Dedifferentiated amniotic fluid mesenchymal stem cell (primary cell): ENCODE data around the gene MRPL16.
"Not testable (repeated sequence)": the region's sequence is repeated elsewhere in the genome, so short reads cannot be mapped to it uniquely, and the experiment has no call there.

ENCODE experiments used
- DNase-seq: peaks from one replicate; pipeline ENCODE4 v3.0.0-alpha.2; 2016; ENCODE audit errors: extremely low spot score

The MRPL16 gene

DNA sequence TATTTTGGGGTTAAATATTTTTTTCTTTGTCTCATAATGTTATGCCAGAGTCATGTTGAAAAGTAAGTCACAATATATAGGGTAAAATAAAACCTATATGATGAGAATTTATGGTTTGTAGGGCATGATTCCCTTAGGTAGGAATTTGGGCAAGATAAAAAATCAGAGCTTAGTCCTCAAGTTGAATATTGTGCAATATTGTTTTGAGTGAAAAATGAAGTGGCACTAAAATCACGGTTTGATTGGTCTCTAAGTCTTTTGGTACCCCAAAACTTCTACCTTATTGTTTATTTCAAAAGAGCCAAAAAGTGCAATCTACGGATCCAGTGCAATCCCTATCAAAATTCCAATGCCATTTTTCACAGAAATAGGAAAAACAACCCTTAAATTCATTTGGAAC is 1.6 kb upstream of the MRPL16 start:
- no peak for DNase-seq

DNA sequence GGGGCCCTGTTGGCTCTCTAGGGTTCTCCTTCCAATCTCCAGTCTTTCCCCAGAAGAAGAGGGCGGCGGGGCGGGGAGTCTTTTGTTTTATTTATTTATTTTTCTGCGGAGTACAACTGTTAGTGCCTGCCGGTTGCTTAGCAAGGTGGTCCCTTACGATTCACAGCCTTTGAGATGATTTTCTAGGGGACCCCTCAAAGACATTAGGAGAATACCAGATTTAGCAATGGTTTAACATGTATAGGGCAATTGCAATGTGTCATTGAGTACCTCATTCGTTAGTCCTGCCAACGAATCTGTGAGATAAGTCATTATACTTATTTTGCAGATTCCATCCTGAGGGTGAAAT is 307 bp upstream of the MRPL16 start:
- no peak for DNase-seq

DNA sequence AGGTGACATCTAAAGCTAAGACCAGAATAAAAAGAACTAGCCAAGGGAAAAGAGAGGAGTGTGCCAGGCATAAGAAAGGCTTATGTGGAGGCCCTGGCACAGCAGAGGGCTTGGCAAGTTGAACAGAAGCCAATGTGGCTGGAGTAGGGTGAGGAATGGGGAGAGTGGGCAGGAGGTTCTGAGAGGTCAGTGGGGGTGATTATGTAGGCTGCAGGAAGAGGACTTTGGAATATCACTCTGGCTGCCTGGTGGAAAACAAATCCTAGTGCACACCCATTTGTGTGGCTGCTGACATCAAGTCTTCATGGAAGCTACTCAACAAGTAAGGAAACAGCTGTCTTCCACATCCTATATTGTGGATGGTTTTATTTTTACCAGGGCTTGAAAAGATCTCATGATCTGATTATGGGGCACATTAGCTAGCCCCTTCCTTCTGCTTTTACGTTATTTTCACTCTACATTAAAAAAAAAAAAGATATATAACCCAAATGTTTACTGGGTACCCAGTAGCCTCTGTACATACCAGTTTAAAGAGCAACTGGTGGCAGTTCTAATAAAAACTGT is 3.4 kb downstream of the MRPL16 start:
- DNase-seq, result no peak

DNA sequence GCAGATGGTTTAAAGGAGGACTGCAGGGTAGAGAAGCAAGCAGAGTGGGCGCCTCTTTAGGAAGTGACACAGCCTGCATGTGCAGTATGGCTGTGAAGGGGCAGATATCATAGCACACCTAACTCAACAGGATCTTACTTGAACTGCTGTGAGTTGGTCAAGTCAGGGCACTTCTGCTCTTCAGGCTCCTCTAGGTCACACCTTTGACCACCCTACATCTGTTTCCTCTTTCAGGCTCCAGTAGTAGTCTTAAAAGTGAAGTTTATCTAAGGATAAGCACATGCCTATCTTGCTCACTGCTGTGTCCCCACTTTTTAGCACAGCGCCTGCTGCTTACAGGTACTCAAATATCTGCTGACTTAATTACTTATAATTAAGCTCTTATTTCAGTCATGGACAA is 6.5 kb downstream of the MRPL16 start:
- no peak for DNase-seq

DNA sequence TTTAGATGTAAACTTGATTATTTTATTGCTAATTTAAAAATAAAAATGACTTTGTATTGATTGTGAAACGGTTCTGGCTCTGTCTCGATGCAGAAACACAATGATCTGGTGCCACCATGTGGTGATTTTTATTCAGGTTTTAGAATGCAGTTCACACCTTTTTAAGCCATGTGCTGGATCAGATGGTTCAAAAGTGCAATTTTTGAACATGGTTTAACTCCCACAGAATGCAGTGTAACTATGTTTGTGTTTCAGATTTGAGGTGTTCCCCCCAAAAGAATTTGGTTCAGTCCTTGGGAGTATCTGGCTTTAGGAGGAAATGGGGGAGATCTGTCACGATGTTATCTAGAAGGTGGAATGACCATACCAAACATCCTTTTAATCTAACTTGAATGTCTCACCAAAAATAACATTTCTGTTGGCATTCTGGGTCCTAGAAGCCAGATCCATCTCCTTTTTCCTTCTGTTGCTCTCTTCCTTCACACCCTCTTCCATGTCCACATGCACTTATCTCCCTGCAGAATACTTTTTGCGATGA is 7.9 kb downstream of the MRPL16 start:
- peak; percentile 74 for DNase-seq

DNA sequence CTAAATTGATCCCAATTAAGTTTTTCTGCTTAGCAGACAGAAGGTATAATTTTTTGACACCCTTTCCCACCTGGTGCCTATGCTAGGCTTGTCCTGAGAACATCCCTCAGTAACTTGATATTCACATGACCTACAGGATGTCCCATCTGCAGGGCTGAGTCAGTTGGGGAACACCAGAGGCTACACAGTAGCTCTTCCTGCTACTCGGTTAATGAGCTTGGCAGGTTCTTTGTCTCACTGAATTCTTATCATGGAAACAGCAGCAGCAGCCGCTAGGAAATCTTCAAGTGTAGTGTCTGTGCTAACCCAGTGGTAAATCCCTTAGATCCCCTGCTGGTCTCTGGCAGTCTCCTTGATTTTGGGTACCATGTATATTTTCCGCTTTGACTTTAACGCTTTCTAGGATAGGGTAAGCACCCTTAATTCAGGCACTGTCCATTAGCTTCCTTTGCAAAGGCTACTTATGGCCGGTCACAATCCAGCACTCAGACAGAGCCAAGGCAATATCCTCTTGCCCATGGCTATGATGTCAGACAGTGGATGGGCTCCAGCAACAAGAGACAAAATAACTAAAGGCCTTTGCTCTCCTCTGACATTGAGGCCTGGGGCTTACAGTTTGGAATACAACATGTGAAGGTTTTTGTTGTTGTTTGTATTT is 8.5 kb downstream of the MRPL16 start:
- DNase-seq, result no peak

DNA sequence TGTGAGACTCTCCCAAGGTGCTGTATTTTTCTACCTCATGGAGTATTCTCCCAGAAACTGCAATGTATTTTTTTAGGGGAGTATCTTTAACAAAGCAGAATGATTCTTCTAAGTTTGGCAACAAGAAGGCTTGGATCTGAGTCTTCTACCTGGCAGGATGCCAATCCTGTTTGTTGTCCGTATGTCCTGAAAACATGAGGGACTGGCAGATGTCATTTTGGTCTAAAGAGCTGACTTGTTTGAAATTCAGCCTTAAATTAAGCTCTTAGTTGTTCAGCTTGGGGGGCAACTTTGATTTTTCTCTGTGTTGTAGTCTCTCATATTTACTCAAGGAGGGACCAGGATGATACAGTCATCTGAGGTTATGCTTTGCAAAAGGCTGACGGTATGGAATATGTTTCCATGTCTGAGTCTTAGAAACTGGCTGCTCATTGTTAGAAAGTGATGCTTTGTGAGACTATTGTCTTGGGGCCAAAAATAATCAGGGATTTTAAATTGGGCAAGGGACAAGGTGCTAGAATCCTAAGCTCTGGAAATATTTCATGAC is 9.3 kb downstream of the MRPL16 start:
- DNase-seq, result no peak

DNA sequence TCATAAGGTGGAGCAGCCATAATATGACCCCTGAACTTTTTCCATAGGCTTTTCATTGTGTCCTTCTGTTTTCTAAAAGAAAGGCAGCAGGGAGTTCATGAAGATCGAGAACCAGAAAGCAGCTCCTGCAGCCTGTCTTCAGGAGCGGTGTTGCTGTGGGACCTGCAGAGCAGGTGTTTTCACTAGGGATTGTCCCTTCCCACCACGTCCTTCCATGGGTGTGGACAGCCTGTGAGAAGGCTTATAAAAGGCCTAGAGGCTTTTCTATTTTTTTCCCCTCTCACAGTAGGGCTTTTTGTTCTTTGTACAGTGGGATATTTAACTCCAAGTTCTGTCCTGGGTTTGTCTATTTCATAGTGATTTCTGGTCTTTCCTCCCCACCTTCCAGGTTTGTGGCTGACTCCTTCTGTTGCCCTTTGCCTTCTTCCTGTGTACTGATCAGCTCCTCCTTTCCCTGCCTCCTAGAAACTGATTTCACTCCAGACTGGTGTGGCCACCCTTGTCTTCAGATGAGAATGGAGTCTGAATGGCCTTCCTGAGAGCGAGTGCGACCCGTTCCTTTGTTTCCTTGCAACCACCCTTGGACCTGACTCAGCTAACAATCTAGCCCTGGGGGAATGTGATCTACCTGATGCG is 10.1 kb downstream of the MRPL16 start:
- DNase-seq, result no peak

DNA sequence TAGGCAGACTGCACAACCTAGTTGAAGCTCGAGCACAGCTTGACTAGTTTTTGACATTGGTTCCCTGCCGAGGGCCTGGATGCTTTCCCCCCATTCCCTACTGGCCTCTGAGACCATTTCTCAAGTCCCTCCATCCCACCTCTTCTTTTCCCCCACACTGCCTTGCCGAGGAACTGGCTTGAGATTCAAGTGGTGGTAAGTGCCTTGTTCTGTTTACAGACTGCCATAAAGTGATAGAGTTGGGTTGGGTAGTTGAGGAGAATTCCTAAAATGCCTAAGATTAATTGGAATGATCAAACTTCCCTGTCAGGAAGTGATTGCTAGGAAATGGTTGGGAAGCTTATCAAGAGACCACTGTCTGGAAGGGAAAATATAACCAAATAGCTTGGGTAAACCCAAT is 16.2 kb downstream of the MRPL16 start:
- no peak for DNase-seq

DNA sequence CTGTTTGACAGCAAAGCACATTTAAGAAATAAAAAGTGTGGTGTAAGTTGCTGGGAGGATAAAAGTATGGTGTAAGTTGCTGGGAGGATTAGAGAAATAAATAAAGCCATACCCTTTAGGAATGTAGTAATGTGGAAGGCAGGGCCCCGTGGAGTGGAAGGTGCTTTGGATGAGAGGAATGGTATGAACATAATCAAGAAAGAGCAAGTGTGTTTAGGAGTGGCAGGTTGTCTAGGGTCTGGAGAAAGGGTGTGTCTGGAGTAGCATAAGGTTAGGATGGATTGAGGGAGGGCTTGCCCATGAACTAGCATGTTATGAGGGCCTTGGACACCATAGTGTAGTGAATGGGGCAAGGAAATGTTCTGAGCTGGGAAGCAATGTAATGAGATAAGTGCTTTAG is 18.1 kb downstream of the MRPL16 start:
- DNase-seq, result no peak

DNA sequence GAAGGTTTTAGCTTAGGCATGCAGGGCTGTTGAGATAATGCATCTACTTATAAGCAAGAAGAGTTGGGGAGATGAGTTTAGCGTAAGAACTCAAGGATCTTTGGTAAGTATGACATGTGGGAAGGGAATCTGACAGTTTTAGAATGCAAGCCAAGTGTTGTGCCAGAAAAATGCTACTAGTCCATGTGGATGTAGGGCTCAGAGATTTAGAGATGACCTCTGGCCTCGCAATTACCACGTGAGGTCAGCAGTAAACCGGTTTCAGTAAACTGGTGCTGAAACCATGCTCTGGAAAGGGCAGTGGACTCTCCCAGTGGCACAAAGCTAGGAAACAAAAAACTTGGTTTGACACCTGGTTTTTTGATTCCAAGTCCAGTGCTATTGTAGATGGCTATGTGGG is 18.9 kb downstream of the MRPL16 start:
- no peak for DNase-seq

DNA sequence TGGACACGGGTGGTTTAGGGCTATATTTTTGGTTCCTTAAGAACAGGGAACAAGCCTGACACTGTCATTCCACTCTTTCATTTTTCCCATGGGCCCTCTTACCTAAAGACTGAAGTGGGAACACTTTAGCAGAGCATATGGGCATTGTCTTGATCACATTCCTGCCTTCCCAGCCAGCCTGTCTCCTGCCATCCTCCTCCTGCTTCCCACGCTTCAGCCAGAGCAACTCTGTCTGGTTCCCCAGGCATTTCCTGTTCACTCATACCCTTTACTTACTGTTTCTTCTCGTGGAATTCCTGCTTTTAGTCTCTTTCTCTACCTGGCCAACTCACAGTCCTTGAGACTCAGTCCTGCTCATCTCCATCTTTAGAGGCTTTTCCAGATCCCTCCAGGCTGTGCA is 22.8 kb downstream of the MRPL16 start:
- no peak for DNase-seq

DNA sequence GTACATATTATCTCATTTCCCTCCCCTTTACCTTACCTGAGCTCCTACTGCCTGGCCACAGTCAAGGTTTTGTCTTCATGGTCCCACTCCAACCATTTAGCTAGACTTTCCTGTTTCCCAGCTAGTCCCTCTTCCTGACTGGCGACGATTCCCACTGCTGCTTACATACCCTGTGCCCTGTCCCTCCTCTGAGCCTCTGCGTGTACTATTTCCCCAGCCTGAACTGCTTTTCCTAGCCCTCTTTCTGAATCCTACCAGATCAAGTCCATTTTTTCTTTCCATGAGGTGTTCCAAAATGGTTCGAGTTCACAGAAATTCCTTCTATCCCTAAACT is 23.4 kb downstream of the MRPL16 start:
- no peak for DNase-seq

DNA sequence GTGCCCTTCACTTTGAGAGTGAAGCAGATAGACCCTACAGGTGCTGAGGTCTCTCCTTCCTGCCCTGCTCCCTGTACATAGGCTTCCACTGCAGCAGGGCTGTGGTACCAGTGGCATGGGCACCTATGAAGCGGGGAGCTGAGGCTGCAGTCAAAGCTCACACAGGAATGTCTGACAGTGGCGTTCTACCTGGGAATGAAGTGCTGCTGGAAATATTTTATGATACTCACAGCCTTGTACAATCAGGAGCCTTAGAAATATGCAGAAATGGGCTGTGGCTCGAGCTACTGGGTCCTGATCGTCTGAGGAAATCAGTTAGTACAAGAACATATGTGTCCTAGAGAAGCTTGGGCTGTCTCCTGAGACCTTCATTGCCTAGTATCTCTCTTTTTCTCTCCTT is 24.8 kb downstream of the MRPL16 start:
- no peak for DNase-seq

DNA sequence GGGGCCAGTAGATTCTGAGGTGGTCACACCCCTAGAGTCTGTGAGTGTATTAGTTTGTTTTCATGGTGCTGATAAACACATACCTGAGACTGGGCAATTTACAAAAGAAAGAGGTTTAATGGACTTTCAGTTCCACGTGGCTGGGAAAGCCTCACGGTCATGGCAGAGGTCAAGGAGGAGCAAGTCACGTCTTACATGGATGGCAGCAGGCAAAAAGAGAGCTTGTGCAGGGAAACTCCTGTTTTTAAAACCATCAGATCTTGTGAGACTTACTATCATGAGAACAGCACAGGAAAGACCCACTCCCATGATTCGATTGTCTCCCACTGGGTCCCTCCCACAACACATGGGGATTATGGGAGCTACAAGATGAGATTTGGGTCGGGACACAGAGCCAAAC is 26.1 kb downstream of the MRPL16 start:
- not testable (repeated sequence) for DNase-seq

DNA sequence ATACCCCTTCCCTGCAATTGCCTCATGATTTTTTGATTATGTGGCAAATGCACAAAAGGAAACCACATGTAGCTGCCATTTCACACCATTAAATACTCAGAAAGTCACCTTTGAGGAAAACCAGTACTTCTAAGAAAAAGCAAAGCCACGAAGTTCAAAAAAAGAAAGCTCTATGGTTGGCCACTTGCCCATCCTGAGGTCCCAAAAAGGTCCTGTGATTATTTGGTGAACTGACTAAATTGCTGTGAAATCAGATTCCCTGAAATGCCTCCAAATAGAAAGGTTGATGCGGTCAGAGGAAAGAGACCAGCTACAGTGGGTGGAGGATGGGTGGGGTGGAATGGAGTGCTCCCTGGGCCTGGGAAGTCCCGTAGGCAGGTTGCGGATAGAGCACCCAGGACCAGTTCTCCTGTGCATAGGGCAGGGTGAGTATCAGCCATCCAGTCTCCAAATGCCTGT is 26.9 kb downstream of the MRPL16 start:
- no peak for DNase-seq

DNA sequence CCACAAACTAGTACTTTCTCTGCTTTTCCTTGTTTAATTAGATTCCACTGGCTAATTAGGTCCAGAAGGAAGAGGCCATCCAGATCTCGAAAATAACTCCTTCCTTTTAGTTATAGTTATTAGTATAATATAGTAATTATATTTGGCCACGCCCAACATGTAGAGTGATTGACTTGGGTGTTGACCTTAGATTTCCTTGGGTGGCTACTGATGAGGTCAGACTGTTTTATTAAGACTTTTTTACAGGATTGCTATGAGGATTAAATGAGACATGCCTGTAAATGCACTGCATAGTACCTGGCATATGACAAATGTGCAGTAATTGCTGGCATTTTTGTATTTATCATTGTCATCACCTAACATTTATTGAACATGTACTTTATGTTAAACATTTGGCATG is 28.5 kb downstream of the MRPL16 start:
- DNase-seq, result no peak

DNA sequence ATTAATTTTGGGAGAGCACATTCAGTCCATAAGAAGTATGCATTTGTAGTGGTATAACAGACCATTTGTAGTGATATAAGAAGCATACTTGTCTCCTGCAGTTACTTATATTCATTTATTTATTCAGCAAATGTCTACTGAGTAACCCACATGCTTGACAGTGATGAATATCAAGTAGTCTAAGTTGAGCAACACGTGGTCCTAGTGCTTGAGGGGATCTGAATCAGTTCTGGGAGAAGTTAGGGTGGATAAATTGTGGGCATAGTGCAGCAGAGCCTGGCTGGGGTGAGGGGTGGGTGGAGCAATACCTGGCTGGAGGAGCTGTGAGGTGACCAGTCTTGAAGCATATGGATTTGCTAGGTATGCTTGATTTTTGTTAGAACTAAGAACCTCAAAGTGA is 31.1 kb downstream of the MRPL16 start:
- no peak for DNase-seq

DNA sequence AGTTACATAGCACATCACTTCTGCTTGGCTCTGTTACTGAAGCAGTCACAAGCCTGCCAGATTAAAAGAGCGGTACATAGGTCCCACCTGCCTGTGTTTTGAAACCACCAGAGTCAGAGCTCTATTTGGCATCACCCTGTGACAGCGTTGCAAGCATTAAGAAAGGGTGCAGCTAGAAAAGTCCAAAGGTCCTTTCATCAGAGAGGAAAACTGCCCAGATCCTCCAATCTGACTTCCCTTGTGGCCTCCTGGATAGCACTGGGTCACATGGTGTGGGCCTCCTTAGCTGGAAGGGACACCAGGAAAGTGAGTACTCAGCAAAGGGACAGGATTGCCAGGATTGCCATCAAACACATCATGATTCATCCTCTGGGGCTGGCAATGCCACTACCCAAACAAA is 32.5 kb downstream of the MRPL16 start:
- DNase-seq, result no peak

DNA sequence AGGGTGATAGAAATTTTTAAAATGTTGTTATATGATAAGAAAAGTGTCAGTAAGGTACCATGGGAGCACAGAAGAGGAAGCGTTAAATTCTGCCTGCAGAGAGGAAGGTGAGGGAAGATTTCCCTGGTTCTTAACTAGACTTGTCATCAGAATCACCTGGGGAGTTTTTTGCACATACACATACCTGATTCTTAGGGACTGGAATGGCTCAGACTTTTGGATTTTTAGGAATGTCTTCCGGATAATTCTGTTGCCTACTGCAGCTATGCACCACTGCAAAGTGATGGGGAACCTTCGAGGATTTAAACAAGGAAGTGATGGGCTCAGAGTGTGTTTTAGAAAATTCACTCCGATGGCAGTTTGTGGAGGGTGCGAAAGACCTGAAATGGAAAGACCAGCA is 33.5 kb downstream of the MRPL16 start:
- no peak for DNase-seq

DNA sequence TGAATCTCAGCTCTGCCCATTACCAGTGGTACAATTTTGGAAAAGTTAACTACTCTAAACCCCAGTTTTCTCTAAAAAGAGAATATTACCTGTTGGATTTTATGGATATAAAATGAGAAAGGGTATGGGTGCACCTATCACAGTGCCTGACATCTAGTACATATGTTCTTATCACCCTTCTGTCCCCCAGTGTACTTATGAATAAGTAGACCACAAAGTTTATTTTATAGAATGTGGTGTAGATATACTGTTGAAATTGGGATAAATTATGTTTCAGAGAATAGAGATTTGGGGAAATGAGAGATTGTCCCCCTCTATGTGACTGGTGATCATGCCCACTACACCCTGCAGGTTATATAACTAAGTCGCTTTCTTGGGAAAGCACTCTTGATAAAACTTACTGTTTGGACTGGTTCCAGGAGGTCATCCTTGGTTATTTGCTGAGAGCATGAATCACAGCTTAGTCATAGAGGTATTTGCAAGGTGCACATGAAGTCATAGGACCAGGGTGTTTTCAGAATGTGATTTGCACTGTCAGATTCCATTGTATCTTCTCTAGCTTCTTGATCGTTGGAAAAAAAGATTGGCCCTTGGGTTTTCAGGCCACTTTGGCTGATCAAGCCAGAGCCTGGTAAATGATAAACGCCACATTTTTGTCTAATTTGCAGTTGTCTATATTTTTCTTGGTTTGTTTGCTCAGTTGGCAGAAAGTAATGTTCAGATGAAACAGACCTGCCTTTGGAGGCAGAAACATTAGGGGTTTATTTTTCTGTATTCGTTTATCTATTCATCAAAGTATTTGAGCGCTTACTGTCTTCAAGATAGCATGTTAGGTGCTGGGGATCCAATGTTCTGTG is 34.1 kb downstream of the MRPL16 start:
- DNase-seq, result no peak

DNA sequence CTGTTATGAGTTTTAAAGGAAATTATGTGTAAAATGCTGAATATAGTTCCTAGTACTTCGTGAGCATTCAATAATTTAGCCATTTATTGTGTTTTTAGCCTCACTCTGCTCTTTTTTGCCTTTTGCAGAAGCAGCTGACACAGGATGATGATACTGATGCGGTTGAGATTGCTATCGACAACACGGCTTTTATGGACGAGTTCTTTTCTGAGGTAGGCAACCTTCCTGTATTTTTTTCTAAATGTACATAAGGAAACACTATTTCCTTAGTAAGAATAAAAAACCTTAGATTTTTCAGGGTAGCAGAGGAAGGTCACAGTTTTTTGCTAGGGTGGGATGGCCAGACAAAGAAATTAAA is 37.5 kb downstream of the MRPL16 start:
- no peak for DNase-seq
